Measurements from ENCODE around the gene TIFAB.

- TF ChIP-seq CTCF (IDR thresholded peaks at IDR 0.05) (no peak), EP300 (IDR thresholded peaks at IDR 0.05) (no peak), POLR2A (IDR thresholded peaks at IDR 0.05) (no peak), POLR2AphosphoS5 (IDR thresholded peaks at IDR 0.05) (no peak)
Measured at GRCh38 chr5:135417083-135417482, 35.1 kb downstream of the TIFAB start.

All from stomach (tissue), 4 donors.